IPS-NIHi7 (cell line): ENCODE data around the gene SUGCT.

Experiments
- DNase-seq: peaks from one replicate; pipeline ENCODE4 v3.0.0; 2012; ENCODE audit warnings: mixed read lengths; ENCODE audit errors: extremely low spot score

The SUGCT gene

DNA sequence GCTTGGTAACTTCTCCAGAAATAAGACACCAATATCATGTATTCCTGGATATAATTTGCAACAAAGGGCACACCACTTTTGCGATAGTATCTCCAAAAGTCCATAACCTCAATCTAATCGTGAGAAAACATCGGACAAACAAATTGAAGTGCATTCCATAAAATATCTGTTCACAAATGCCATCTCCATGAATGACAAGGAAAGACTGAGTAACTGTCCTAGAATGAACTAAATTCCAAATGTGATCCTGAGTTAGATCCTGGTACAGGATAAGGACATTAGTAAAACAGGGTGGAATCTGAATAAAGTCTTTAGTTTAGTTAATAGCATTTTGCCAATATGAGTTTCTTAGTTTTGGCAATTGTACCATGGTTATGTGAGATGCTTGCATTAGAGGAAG is 384.2 kb downstream of the SUGCT start:
- no peak for DNase-seq

DNA sequence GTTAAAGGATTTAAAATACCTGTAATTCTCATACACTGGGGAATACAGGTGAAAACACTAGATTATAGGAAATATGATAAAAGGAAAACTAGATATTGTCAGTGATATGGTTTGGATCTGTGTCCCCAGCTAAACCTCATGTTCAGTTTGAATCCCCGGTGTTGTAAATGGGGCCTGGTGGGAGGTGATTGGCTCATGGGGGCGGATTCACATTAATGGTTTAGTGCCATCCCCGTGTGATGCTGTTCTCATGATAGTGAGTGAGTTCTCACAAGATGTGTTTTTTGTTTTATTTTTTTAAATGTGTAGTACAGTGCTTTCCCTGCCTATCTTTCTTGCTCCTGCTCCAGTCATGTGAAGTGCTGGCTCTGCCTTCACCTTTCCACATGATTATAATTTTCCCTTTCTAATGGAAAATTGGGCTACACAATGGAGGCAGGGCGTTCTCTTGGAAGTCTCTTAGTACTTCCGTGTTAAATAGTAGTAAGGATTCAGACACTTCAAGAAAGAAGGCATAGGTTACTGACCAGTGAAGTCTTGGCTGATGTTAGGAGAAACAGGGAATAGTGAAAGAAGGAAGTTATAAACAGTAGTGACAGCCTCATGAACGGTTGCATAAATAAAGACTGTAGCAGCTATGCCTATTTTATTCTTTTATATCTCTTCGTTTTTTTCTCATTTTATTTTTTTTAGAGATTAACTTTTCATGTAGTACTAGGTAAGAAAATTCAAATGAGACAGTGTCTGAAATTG is 386.4 kb downstream of the SUGCT start:
- no peak for DNase-seq

DNA sequence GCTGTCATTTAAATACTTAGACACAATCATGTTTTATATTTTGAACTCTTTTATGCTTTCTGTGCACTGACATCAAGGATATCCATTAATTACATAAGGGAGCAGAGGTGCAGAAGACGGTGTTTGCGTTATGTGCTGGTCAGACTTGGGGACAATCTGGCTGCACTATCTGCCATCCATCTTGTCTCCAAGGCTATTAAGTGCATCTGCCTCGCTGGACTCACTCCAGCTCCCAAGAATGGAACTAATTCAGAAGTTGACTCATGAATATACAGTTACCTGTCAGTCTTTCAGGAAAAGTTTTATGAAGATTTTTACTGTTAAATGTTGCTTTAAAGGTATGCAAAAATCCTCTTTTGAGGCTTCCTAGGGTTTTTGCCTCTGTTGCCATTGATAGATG is 391.0 kb downstream of the SUGCT start:
- no peak for DNase-seq

DNA sequence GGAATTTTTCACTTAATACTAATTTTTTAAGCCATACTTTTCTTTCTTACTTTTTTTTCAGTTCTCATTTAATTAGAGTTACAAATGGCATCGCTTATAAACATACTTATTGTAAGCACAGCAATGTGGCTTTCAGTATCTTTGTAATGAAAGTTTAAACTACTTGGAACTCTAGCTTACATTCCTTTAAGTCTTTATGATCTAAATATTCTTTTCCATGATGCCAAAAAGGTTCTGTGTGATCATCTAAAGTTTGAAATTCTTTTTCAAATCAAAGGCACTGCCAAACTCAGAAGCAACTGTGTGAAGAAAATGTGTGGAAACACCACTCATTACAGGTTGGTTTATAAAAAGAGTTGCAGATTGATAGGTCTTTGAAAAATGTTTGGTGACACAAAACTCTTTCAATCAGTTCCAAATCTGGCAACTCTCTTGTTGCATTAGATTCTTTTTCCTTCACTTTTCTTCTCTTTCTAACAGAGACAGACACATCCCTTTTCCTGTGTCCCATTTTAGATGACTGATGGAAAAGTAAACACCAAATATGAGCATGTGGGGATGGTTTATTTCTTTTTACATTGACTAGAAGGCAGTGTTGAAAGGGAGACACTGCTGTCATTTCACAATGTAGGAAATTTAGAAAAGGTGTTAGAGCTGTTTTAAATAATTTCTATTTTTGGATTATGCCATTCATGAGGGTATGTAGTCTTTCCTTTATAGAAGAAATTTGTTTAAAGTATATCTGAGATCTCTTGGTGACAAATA is 392.3 kb downstream of the SUGCT start:
- no peak for DNase-seq

DNA sequence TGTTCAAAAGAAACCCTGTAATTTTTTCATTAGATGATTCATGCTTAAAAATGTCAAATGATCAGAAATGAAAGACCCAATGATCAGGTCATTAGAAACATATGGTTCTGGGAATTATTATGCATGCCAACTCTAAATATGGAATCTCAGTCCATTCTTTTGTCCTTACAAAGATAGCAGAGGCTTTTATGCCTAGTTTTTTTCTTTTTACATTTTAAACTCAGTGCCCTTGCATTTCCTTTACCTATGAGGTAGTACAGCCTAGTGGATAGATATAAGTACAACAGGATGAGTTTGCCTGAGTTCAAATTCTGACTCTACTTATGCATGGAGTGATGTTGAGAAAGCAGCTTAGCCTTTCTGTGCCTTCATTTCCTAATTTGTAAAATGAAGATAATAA is 392.9 kb downstream of the SUGCT start:
- DNase-seq, result no peak

DNA sequence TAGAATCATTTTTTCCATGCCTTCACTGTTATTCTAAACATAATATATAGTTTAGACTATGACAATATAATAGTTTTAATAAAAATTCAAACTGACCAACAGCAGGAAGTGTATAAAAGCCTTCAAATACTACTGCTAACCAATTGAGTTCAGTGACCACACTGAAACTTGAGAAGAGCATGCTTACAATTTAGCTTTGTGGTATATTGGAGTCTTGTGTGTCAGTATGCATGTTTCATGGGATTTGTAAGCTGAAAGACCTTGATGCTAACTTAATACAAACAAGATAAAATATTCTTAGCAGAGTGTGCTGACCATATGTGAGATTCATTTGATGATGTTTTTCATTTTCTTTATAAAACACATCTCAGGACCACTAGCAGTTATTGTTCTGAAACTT is 395.5 kb downstream of the SUGCT start:
- no peak for DNase-seq

DNA sequence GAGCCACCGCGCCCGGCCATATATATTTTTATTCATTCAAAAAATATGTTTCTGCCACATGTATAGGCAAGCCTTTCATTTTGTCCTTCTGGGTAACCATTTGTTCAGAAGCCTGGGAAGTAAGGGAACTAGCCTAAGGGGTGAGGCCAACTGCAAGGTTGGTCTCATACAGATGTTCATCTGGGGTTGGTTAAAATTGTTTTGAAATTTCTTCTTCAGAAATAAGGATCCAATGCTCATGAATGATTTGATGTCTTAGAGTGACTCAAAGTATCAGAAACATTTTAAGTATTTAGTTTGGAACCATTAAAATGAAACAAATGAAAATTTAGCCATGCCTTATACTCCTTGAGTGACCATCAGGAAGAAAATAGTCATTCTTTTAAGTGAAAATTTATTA is 397.2 kb downstream of the SUGCT start:
- no peak for DNase-seq

DNA sequence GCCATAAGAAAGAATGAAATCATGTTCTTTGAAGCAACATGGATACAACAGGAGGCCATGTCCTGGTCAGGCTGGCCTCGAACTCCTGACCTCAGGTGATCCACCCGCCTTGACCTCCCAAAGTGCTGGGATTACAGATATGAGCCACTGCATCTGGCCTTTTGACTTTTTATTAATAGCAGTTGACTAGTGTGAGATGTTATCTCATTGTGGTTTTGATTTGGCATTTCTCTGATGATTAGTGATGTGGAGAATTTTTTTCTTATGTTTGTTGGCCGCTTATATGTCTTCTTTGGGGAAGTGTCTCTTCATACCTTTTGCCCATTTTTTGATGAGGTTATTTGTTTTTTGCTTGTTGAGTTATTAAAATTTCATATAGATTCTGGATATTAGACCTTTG is 400.9 kb downstream of the SUGCT start:
- no peak for DNase-seq

DNA sequence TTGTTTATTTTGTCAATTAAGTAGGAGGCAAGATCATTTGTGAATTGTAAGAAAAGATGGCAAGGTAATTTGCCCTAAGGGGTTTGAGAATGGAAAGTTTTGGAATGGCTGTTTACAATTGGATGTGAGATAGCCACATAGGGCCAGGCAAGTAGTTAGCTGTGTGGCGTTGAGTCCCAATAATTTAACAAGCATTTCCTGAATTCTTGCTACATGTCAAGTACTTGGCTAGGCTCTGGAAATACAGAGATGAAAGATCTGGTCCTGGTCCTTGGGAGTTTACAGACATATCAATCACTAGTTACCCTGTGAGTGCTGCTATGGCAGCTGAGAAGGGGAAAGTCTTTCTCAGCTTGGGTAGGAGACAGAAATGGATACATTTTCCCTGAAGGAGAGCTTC is 401.6 kb downstream of the SUGCT start:
- no peak for DNase-seq

DNA sequence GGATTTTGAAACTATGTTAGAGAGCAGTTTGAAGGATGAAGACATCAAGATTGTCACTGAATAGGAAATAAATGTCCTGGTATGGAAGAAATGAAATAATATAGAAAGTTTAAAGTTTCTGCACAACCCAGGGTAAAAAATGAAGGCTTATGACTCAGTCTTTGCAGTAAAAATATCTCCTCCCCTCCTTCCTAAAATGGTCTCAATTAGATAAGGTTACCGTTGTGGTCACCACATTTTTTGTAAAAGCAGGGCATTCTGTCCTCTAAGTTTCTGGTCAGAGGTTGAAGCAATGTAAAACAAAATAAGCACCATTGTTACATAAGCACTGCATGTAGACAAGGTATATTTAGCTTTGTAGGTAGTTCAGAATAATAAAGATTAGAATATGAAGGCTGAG is 403.5 kb downstream of the SUGCT start:
- no peak for DNase-seq

DNA sequence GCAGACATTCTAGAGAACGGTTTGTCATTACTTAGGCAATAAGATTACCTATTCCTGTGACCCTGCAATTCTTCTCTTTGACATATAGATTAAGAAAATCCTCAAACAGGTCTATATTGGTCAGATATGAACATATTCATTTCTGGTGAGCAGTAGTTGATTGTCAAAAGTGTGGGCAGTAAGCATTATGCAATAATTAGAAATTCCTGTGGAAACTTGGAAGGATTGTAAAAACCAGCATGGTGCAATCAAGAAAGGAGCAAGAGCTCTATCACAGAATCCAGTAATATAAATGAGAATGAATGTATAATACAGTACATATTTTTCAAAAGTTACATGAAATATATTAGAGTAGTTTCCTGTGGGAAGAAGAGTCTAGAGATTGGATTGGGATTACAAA is 406.5 kb downstream of the SUGCT start:
- DNase-seq, result no peak

DNA sequence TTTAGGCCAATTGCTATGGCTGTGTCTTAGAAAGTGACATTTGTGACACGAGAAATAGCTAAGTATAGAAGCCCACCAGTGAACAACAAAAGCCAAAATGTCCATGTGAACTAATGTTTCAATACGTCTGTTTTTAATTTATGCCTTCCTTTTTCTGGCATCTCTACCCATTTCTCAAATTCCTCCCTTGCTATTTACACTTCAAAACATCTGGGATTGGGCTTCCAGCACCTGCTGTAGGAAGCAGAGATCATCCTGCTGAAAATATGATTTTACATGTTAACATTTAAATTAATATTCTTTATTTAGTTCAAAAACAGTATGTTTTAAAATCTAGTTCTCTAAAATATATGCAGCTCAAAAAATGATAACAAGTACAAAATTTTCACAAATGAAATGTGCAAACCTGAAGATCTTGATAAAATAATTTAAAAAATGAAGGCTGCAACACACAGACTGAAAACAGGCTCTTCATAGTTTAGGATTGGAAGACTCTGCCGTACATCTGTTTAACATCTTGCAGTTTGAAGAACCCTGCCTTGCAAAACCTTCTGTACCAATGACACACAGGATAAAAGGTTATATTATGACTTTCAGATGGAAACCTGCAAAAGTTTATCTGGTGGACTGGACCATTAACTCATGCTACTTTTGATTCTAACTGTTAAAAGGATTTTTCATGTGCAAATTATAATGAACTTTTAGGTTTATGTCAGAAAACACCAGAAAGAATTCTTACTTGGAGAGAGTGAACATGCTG is 408.4 kb downstream of the SUGCT start:
- no peak for DNase-seq

DNA sequence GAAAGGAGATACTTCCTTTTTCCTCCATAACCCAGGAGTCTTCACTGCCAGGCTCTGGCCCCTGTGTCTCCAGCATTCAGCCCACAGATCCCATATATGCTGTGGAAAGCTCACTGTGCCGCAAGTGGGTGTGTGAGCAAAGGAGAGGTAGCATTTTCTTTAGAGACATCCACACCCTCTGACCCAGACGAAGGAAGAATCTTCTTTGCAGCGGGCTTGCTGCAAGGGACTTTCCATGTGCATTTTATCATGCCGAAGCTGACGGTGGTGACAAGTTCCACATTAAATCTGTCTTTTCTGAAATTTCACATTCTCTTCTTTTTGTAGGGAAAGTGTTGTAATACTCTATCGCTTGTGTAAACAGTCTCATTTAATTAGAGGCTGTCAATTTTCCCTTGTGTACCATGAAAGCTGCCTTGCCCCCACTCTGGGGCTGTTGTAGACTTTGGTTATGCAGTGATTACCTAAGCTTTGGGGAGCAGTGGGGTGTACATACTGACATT is 409.5 kb downstream of the SUGCT start:
- DNase-seq, result no peak

DNA sequence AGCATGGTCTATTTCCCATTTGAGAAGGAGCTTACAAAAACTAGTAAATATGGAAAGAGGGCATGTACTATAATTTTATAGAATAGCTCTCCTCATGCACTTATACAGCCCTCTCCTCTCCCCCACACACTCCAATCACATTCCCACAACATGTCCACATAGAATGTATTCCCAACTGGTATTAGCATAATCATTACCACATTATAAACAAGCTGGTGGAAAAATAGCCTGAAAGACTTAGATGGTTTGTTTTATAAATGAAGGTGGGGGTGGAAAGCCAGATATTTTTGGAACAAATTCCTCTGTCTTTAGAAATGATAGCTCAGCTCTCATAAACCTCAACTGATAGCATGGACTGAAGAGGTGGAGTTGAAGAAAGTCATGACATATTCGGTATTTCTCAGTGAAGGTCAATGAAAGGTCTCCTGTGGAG is 410.1 kb downstream of the SUGCT start:
- DNase-seq, result no peak

DNA sequence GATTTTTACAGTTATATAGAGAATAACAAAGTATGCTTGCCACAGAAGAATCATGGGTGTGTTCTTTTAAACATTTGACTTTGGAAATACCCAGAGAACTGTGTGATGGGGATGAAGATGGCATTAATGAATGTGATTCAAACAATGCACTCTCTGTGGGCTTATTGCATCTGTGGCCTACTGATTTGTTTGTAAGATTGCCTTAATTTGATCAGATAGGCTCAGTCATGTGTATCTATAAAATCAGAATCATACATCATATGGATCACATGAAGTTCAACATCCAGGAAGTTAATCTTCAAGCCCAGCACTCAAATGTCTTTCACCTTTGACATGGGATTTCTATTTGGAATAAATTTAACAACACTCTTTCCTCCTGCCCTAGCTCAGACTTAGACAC is 410.9 kb downstream of the SUGCT start:
- no peak for DNase-seq

DNA sequence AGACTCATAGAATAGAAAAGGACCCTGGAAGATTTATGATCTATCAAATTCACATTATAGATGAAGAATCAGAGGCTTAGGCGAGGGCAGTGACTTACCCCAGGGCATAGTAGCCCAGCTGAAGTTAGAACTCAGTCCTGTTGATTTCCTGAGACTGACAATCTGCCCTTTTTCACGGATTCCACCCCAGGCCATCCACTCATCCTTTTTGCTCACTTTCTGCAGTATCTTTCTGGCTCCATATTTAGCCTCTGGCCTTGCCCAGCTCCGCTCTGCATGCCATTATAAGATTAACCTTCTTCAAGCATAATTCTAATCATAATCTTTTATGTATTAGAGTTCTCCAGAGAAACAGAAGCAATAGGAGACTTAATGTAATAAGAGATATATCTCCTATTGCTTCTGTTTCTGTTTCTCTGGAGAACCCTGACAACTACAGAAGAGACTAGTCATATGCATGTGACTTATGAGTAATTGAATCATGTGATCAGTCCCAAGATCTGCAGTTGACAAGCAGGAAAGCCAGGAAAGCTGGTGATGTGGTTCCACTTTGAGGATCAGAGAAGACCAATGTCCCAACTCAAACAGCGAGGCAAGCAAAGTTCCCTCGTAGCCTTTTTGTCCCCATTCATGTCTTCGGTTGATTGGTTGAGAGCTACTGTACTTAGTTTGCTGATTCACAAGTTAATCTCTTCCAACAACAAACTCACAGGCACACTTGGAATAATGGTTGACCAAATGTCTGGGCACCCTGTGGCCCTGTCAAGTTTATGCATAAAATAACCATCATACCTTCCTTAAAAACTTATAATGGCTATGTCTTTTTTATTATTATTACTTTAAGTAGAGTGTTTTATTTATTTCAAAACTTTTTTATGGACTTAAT is 412.1 kb downstream of the SUGCT start:
- DNase-seq, result no peak

DNA sequence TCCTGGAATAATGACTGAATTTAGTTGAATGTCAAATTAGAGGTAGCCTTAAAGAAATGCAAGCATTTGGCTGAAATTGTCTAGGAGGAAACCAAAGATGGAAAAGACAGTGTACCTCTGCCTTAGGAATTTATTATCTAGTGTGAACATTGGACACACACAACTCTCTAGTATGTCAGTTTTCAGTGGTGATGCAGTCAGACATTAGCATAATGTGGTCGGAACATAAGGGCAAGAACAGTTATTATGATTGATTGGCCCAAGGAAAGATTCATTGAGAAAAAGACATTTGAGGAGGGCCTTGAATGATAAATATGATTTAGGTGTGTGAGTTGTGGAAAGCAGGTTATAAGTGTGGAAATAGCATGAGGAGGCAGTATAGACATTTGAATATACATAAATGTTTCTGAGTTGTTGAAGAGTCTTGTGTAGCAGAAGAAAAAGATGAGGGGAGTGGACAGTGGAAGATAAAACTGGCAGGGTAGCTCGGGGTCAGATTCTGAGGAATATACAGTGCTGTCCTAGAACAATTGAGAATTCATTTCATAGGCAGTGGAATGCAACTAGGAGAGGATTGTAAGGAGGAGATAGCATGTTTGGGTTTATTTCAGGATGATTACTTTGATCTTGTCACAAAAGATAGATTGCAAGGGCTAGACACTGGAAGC is 414.7 kb downstream of the SUGCT start:
- no peak for DNase-seq

DNA sequence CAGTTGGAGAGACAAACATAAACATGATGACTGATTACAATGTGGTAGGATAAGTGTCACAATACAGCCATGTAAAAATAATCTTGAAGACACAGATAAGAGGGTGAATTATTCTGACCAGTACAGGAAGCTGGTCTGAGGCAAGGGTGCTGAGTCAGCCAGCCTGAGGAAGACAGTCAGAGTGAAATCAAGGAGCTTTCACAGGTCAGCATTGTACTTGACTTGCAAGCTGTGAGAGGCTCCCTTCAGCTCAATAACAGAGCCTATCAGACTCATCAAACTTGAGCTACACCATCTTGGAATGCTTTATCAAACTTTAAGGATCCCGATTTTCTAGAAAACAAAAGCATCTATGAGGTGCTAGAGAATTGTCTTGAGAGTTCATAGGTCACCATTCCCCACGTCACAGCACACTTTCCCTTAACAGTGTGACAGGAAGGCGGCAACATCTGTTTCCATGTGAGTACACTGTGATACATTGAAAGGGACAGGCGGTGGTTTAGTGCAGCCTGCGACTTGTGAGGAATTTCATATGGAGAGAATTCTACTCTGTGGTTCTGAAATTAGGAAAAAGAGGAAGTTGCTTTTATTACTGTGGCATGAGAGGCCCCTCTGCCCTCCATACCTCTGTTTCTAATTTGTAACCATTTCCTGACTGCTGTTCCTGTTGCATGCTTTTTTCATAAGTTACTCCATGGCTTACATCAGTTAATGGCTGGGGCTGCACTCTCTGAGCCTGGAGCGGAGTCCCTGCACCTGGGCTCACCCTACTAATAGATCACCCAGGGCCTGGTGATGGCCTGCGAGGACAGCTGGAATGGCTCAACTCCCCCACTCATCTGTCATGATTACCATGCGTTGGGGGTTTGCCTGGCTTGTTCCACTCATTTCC is 417.1 kb downstream of the SUGCT start:
- DNase-seq, result no peak

DNA sequence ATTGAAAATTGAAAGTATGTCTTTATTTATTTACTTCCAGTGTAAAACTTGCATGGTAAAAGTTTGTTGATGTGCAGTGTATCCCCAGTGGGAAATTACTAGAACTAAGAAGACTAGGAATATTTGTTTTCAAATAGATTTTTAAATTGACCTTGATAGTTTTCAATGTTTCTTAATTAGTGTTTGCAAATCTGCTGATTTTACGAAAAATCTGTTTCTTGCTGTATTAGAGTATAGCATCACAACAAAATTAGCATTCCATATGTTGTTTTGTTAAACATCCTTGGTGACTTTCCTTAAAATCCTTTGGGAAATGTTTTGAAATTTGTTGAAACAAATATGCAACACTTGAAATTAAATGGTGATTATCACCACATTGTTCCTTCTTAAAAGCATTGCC is 425.9 kb downstream of the SUGCT start:
- no peak for DNase-seq

DNA sequence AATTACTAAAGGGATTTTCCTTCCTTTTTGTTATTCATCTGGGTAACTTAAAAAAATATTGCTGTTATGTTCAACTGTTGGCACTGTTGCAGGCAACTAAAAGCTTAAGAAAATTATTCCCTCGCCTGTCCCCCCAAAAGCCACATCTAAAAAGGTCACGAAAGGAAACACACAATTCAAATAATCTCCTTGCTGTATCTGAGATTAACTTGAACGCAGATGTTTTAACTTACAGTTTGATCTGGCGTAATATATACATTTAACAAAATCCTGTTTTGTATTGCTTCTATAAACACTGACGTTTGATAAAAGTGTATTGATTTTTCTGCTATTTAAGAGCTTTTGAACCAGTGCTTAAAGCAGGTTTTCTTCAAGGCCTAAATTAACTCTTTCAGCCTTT is 432.1 kb downstream of the SUGCT start:
- no peak for DNase-seq
